Stomach (tissue), 4 donors: ENCODE data around the gene GLB1L3.

Experiments used
- CTCF ChIP-seq, 7 experiments: fragments of 450-650 bp in 4 of 7; fragments of 200-600 bp in 3 of 7; sonication (generic) in 3 of 7; IDR thresholded peaks; one replicate each; pipeline ENCODE4 v1.5.1; 2016 to 2019; ENCODE audit warnings: antibody characterized with exemption in 7 of 7, control low read depth in 2 of 7, mild to moderate bottlenecking in 1 of 7
- POLR2A ChIP-seq, 4 donors: fragments of 450-650 bp; IDR thresholded peaks; one replicate each; pipeline ENCODE4 v1.6.1; 2016; ENCODE audit warnings: antibody characterized with exemption in 4 of 4, control low read depth in 2 of 4, mild to moderate bottlenecking in 1 of 4, moderate library complexity in 1 of 4
- POLR2AphosphoS5 ChIP-seq, 3 donors: sonication (generic); formaldehyde crosslinking; IDR thresholded peaks; one replicate each; pipeline ENCODE4 v1.6.1; 2016; ENCODE audit warnings: antibody characterized with exemption in 3 of 3

GRCh38 chr11:134358856-134359490 is 82.8 kb downstream of the GLB1L3 start:
- TF ChIP-seq POLR2A (IDR thresholded peaks at IDR 0.05) (no peak), CTCF (IDR thresholded peaks at IDR 0.05) (no peak), POLR2AphosphoS5 (IDR thresholded peaks at IDR 0.05) (no peak)
